Astrocyte of the spinal cord (primary cell): Measurements from ENCODE around the gene SARDH.

ENCODE experiments used
- DNase-seq: peaks from one replicate; pipeline ENCODE4 v3.0.0; 2011; ENCODE audit warnings: low read depth, low spot score
- H3K4me3 ChIP-seq: 2 replicates; pipeline ENCODE4 v1.5.1; 2011; ENCODE audit warnings: low read depth, mild to moderate bottlenecking, low read length, moderate library complexity
- in situ Hi-C: cut with HindIII; loops from 2 replicates; pipeline ENCODE4 v1.10.0; 2017; ENCODE audit warnings: low sequenced_read_pairs
- TF ChIP-seq, protein P1 (sequence below): IDR thresholded peaks from 2 replicates; pipeline ENCODE4 v1.5.1; 2012; ENCODE audit warnings: low read depth, mild to moderate bottlenecking, low read length, inconsistent platforms

SARDH gene

GRCh38 chr9:133771486-133772482 lies 33.6 kb upstream of the SARDH start:
- no peak for DNase-seq
- in situ Hi-C loops, result no loop called here
- no peak overlapping the region for H3K4me3 ChIP-seq
- TF ChIP-seq, protein P1, sequence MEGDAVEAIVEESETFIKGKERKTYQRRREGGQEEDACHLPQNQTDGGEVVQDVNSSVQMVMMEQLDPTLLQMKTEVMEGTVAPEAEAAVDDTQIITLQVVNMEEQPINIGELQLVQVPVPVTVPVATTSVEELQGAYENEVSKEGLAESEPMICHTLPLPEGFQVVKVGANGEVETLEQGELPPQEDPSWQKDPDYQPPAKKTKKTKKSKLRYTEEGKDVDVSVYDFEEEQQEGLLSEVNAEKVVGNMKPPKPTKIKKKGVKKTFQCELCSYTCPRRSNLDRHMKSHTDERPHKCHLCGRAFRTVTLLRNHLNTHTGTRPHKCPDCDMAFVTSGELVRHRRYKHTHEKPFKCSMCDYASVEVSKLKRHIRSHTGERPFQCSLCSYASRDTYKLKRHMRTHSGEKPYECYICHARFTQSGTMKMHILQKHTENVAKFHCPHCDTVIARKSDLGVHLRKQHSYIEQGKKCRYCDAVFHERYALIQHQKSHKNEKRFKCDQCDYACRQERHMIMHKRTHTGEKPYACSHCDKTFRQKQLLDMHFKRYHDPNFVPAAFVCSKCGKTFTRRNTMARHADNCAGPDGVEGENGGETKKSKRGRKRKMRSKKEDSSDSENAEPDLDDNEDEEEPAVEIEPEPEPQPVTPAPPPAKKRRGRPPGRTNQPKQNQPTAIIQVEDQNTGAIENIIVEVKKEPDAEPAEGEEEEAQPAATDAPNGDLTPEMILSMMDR, result no peak

DNA sequence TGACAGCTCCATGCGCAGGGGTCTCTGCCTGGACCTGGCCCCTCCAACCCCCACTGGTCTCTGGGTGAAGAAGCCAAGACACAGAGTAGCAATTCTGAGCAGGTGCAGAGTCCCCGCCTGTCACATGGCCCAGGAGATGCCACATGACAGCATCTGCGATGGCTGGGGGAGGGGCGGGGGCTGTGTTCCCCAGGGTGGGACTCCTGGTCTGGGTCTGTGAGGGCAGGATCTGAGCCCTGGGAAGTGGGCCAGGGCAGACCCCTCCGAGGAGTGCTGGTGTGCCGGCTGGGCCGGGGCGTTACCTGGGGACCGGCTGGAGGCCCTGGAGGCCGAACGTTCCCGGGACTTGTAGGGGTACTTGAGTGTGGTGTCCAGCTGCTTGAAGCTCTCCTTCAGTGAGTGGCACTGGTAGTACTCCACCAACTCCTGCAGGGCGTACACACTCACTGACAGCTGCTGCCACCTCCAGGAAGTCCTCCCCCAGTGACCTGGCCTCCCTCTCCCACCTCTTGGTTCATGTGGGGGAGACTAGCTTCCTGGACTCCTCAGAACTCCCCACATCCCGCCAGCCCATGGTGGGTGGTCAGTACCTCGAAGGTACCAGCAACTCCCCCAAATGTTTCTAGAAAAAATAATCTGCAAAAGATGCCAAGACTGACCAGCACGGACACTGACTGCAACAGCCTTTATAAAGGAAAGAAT lies 32.1 kb upstream of the SARDH start:
- DNase-seq, result no peak
- TF ChIP-seq, protein P1, result no peak
- H3K4me3 ChIP-seq, result no peak overlapping the region
- in situ Hi-C loops, result no loop called here

GRCh38 chr9:133769511-133770075 lies 31.4 kb upstream of the SARDH start:
- no peak for DNase-seq
- H3K4me3 ChIP-seq, result no peak overlapping the region
- TF ChIP-seq, protein P1, result no peak
- in situ Hi-C loops, result no loop called here

DNA sequence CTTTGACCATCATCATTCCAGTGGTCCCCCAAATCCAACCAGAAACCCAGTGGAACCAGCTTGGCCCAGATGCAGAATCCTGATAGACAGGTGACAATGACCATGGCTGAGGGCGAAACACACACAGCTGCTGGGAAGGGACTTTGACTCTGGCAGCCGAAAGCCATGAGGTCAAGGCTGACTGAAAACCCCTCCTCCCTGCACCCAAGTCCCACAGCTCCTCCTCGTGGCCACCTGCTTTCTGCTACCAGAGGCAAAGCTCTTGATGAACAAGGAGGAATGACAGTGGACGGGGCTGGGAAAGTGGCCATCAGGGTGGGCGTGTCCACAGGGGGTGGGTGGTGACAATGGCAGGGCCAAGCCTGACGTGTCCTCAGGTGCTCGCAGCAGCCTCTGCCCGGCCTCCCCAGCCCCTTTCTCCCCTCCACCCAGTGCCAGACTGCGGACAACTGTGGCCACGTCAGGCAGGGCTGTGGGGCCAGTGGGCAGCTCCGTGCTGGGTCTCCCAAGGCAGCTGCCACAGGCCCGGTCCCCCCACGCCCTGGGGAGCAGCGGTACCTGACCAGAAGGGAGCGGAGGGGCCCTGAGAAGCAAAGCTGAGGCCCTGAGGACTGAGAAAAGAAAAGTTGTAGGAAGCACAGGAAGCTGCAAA lies 30.8 kb upstream of the SARDH start:
- no peak overlapping the region for H3K4me3 ChIP-seq
- TF ChIP-seq, protein P1, result no peak
- DNase-seq, result no peak
- in situ Hi-C loops, result no loop called here

DNA sequence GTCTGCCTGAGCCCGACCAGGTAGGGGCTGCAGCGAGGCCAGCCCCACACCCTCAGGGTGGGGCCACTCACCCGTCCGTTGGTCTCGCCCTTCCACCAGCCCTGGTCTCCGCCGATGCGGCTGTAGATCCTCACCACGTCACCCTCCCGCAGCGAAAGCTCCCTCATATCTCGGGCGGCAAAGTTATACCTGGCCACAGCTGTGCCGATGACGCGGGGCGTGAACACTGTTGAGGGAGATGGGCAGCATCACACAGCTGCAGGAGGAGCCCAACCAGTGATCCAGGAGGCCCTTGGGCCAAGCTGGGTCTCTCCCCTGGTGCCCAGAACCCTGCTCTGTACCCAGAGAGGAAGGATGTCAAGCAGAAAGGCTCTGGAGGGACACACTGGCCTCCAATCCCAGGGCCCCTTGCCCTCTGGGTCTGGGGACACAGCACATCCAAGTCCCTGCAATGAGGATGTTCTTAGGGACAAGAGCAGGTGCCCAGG lies 30.3 kb upstream of the SARDH start:
- TF ChIP-seq, protein P1, result no peak
- in situ Hi-C loops, result no loop called here
- H3K4me3 ChIP-seq, result no peak overlapping the region
- DNase-seq, result no peak

DNA sequence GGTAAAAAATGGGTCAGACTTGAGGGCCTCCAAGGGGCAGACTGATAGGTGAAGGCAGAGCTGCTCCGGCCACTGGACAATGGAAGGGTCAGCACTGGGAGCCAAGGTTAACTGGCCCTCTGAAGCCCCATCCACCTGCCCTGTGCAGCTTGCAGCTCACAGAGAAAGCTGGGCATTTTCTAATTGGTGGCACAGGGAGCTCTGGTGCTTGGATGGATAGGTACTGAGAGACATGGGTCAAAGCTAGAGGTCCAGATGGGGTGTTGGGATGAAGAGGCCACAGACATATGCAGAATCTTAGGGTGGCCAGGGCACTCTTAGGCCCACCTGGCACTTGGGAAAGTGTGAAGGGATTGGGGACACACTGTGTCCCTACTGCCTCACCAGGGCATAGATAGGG lies 29.5 kb upstream of the SARDH start:
- H3K4me3 ChIP-seq, result no peak overlapping the region
- DNase-seq, result no peak
- TF ChIP-seq, protein P1, result no peak
- in situ Hi-C loops, result no loop called here
